Nephron (organoid): ENCODE measurements around the gene ANKRD29.

Experiments
- H3K27ac Mint-ChIP-seq, 3 experiments: 2 replicates each; pipeline ENCODE4 v1.8.0; 2020; ENCODE audit warnings: mixed read lengths in 3 of 3, mild to moderate bottlenecking in 2 of 3, moderate library complexity in 1 of 3
- H3K27me3 Mint-ChIP-seq: 2 replicates; pipeline ENCODE4 v1.8.0; 2021; ENCODE audit warnings: low read depth, mild to moderate bottlenecking, moderate library complexity, mixed read lengths
- H3K36me3 Mint-ChIP-seq: 2 replicates; pipeline ENCODE4 v1.8.0; 2020; ENCODE audit warnings: low read depth, mixed read lengths
- H3K4me1 Mint-ChIP-seq: 2 replicates; pipeline ENCODE4 v1.8.0; 2020; ENCODE audit warnings: mixed read lengths
- H3K4me3 Mint-ChIP-seq, 3 experiments: 2 replicates each; pipeline ENCODE4 v1.8.0; 2020; ENCODE audit warnings: mild to moderate bottlenecking in 3 of 3, mixed read lengths in 3 of 3, moderate library complexity in 2 of 3
- H3K9me3 Mint-ChIP-seq: 2 replicates; pipeline ENCODE4 v1.8.0; 2020; ENCODE audit warnings: mixed read lengths
- TF ChIP-seq, protein P1 (sequence below), 3 experiments: fragments of 200-600 bp; sonication (generic); IDR thresholded peaks; one replicate each; pipeline ENCODE4 v1.5.0; 2021; ENCODE audit warnings: antibody characterized with exemption in 3 of 3; ENCODE audit not compliant: unreplicated experiment in 3 of 3

ANKRD29 gene

DNA sequence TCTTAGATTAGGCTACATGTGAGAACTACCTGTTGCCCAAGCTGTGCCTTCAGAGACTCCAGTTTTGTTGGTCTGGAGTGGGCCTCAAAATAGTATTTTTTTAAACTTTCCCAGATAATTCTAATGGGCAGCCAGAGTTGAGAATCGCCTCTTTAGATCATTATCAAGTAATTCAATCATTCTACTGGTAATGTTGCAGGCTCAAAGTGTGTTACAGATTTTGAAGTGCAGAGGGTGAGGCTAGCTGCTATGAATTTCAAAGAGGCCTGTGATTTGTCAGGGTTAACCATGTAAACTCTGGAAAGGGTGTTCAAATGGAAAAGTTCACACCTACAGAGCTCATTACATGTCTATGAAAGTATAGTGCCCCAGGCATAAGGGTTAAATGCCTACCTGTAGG lies 30.1 kb downstream of the ANKRD29 start:
- peaks cover 16% of the 10 kb centered on the region for H3K27me3 Mint-ChIP-seq
- no peak overlapping the region for H3K27ac Mint-ChIP-seq
- H3K4me1 Mint-ChIP-seq, result no peaks in the 10 kb centered on the region
- H3K4me3 Mint-ChIP-seq, result no peak overlapping the region
- H3K9me3 Mint-ChIP-seq, result no peaks in the 10 kb centered on the region
- no peaks in the 10 kb centered on the region for H3K36me3 Mint-ChIP-seq
- TF ChIP-seq, protein P1, sequence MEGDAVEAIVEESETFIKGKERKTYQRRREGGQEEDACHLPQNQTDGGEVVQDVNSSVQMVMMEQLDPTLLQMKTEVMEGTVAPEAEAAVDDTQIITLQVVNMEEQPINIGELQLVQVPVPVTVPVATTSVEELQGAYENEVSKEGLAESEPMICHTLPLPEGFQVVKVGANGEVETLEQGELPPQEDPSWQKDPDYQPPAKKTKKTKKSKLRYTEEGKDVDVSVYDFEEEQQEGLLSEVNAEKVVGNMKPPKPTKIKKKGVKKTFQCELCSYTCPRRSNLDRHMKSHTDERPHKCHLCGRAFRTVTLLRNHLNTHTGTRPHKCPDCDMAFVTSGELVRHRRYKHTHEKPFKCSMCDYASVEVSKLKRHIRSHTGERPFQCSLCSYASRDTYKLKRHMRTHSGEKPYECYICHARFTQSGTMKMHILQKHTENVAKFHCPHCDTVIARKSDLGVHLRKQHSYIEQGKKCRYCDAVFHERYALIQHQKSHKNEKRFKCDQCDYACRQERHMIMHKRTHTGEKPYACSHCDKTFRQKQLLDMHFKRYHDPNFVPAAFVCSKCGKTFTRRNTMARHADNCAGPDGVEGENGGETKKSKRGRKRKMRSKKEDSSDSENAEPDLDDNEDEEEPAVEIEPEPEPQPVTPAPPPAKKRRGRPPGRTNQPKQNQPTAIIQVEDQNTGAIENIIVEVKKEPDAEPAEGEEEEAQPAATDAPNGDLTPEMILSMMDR (IDR thresholded peaks at IDR 0.05; ENCODE audit: unreplicated experiment in 3 of 3), result no peak

DNA sequence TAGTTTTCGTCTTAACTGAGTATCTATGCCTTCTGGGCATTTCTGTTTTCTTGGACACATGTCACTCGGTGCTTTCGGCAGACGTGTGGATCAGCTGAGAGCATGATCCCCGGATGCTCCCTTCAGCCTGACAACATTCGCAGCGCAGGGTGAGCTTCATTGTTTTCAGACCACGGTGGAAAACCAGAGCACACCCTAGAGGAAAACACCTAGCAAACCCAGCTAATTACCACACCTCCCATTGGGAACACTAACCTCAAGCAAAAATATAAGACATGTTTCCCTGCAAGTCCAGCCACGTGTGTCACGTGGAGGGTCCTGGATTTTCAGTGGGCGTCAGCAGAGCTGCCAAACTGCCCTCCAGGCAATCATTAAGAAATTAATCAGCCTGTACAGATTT lies 31.0 kb downstream of the ANKRD29 start:
- no peaks in the 10 kb centered on the region for H3K36me3 Mint-ChIP-seq
- no peak overlapping the region for H3K27ac Mint-ChIP-seq
- H3K4me3 Mint-ChIP-seq, result no peak overlapping the region
- no peaks in the 10 kb centered on the region for H3K9me3 Mint-ChIP-seq
- no peaks in the 10 kb centered on the region for H3K4me1 Mint-ChIP-seq
- peaks cover 16% of the 10 kb centered on the region for H3K27me3 Mint-ChIP-seq
- TF ChIP-seq, protein P1 (IDR thresholded peaks at IDR 0.05; ENCODE audit: unreplicated experiment in 3 of 3), result no peak

GRCh38 chr18:23631312-23631711 lies 31.4 kb downstream of the ANKRD29 start:
- TF ChIP-seq, protein P1 (IDR thresholded peaks at IDR 0.05; ENCODE audit: unreplicated experiment in 3 of 3), result no peak
- H3K27me3 Mint-ChIP-seq, result peaks cover 16% of the 10 kb centered on the region

GRCh38 chr18:23629444-23629946 lies 33.2 kb downstream of the ANKRD29 start:
- no peaks in the 10 kb centered on the region for H3K4me1 Mint-ChIP-seq
- H3K27ac Mint-ChIP-seq, result no peak overlapping the region
- H3K9me3 Mint-ChIP-seq, result no peaks in the 10 kb centered on the region
- TF ChIP-seq, protein P1 (IDR thresholded peaks at IDR 0.05; ENCODE audit: unreplicated experiment in 3 of 3), result no peak
- peaks cover 18% of the 10 kb centered on the region for H3K27me3 Mint-ChIP-seq
- H3K36me3 Mint-ChIP-seq, result no peaks in the 10 kb centered on the region
- H3K4me3 Mint-ChIP-seq, result no peak overlapping the region

More at GRCh38 chr18:23631312-23631711, 31.4 kb downstream of the ANKRD29 start:
- no peaks in the 10 kb centered on the region for H3K36me3 Mint-ChIP-seq
- no peaks in the 10 kb centered on the region for H3K9me3 Mint-ChIP-seq
- no peak overlapping the region for H3K27ac Mint-ChIP-seq
- H3K4me1 Mint-ChIP-seq, result no peaks in the 10 kb centered on the region
- no peak overlapping the region for H3K4me3 Mint-ChIP-seq

GRCh38 chr18:23627970-23628369 lies 34.7 kb downstream of the ANKRD29 start:
- Mint-ChIP-seq H3K36me3 (no peaks in the 10 kb centered on the region), H3K4me1 (no peaks in the 10 kb centered on the region), H3K9me3 (no peaks in the 10 kb centered on the region), H3K27ac (no peak overlapping the region), H3K4me3 (no peak overlapping the region), H3K27me3 (peaks cover 18% of the 10 kb centered on the region)
- TF ChIP-seq, protein P1 (IDR thresholded peaks at IDR 0.05; ENCODE audit: unreplicated experiment in 3 of 3), result no peak

DNA sequence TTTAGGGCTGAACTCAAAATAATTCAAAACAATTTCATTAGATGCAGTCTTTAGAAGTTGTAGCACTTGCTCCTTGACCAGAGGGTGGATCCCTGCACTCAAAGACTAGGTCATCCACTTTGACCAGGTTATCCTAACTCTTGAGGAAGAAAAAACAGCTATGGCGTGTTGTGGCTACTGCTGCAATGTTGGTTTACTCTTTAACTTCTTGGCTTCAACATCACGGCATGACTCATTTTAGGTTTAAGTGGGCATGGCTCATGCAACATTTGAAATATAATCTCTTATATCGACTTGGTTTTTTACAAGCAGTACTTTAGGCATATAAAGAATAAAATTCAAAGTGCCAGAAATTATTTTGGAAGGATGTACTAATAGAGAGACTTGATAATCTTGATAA lies 35.4 kb downstream of the ANKRD29 start:
- Mint-ChIP-seq H3K4me3 (no peak overlapping the region), H3K27ac (no peak overlapping the region), H3K36me3 (no peaks in the 10 kb centered on the region), H3K4me1 (no peaks in the 10 kb centered on the region), H3K27me3 (peaks cover 22% of the 10 kb centered on the region), H3K9me3 (no peaks in the 10 kb centered on the region)
- TF ChIP-seq, protein P1 (IDR thresholded peaks at IDR 0.05; ENCODE audit: unreplicated experiment in 3 of 3), result no peak
